H7 (cell line): Measurements from ENCODE around the gene RBP2. TPM values are rescaled to one million over a fixed set of nuclear protein-coding genes. Genes with fewer than 3 reads are reported as not detected.

Experiments used
- DNase-seq: peaks from one replicate; pipeline ENCODE4 v3.0.0; 2012
- H3K27me3 ChIP-seq: 2 replicates; pipeline ENCODE4 v1.6.0; 2011; ENCODE audit warnings: mild to moderate bottlenecking, low read length; ENCODE audit not compliant: control insufficient read depth, insufficient read depth
- H3K36me3 ChIP-seq: replicated peaks from 2 replicates; pipeline ENCODE4 v1.5.1; 2011; ENCODE audit warnings: low read length; ENCODE audit not compliant: control insufficient read depth, insufficient read depth
- H3K4me3 ChIP-seq: 2 replicates; pipeline ENCODE4 v1.5.1; 2011; ENCODE audit warnings: low read depth, mild to moderate bottlenecking, control low read depth, low read length, moderate library complexity; ENCODE audit not compliant: insufficient read depth
- total RNA-seq: library from RNA; depleted of rRNA; stranded (reverse); fragments of >200 nt; shearing (Covaris generic); gene quantifications from 2 replicates; pipeline ENCODE4 v1.2.3, GENCODE V29; 2014

Gene RBP2
- total RNA-seq, 1 experiment from 2014 or later = not detected

DNA sequence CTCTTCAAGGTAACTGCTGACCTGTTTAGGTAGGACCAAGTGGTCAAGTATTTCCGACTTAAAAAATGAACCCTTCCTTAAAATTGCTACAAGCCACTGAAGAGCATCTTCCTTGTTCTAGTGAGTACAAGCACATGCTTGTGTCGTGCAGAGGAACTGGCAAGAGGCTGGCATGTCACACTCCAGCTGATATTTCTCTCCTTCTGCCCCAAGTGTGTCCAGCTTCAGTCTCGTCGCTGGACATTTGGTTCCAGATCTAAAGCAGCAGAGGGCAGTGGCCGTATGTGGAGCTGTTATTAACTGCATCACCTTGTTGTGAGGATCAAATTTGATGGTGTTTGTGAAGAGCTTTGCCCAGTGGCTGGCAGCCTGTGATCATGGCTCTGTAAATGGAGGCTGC, 10.0 kb downstream of the RBP2 start:
- H3K36me3 ChIP-seq = no peaks in the 10 kb centered on the region
- no peak for DNase-seq
- no peaks in the 10 kb centered on the region for H3K27me3 ChIP-seq

DNA sequence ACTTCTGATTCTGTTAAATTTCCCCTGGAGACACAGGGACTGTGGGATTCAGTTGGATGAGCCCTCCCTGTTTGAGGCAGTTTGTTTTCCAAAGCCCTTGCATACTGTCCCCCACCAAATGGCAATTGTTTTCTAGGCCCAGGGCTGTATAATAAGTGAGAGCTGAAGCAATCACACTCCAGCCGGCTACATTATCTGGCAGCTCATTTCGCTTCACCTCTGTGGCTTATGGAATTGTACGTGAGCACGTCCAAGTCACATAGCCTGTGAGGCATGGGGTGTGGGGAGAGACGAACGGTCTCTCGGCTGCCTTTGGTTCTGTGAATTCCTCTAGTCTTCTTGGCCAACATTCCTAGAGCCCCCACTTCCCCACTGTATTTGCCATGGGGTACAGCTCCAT, 10.7 kb downstream of the RBP2 start:
- no peaks in the 10 kb centered on the region for H3K36me3 ChIP-seq
- H3K27me3 ChIP-seq = no peaks in the 10 kb centered on the region
- no peak for DNase-seq
- H3K4me3 ChIP-seq = no peak overlapping the region

More for the DNA sequence above, 10.0 kb downstream of the RBP2 start:
- H3K4me3 ChIP-seq = no peak overlapping the region

DNA sequence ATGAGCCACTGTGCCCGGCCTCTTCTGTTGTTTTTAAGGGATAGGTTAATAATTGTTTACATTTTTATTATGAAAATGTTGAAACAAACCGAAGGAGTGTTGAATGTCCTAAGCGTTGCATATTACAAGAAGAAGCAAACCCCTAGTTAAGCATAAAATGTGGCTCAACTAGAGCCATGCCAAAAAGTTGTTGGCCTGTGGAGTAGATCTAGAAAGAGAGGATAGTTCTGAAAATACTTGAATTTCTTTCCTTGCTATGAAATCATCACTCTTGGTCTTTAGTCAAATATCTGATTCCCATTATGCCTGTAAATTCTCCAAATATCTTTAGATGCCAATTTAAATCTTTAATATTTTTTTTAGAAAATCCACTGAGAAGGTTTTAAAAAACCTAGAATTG, 12.8 kb downstream of the RBP2 start:
- no peak for DNase-seq
- Histone ChIP-seq H3K4me3 (no peak overlapping the region), H3K27me3 (no peaks in the 10 kb centered on the region), H3K36me3 (no peaks in the 10 kb centered on the region)

DNA sequence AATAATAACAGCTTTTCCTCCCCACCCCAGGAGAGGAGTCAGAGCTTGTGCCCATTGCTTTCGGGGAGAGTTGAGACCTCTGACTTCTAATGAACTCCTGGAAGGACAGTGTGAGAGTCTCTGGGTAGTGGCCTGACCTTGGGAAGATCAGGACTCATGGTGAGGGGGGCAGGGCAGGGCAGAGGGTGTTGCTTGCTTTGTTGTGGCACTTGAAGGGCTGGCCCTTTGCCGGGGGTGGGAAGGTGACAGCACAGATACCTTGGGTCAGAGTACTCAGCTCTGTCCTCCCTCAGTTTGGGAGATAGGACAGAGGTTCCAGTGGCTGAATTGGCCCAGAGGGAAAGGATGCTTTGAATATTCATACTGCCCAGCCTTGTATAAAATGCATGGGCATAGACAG, 15.8 kb downstream of the RBP2 start:
- no peak for DNase-seq
- no peaks in the 10 kb centered on the region for H3K36me3 ChIP-seq
- H3K4me3 ChIP-seq = no peak overlapping the region
- no peaks in the 10 kb centered on the region for H3K27me3 ChIP-seq

DNA sequence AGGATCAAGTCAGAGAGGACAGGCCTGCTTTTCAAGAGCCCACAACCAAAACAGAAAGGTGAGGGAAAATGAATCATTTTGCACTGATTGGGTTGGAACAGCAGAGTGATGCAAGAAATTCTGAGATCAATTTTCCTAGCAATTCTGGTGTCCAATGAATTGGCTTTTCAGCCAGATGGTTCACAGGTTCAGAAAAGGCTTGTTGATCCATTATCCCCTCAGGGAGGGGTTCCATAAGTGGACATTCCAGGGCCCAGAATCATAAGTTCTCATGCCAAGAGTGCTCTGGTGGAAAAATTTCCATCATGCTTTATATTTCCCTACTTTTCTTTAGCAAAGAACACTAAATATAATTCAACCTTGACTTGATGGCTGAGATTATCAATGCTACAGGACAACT, 16.2 kb downstream of the RBP2 start:
- no peak for DNase-seq
- no peak overlapping the region for H3K4me3 ChIP-seq
- H3K27me3 ChIP-seq = no peaks in the 10 kb centered on the region
- H3K36me3 ChIP-seq = no peaks in the 10 kb centered on the region

DNA sequence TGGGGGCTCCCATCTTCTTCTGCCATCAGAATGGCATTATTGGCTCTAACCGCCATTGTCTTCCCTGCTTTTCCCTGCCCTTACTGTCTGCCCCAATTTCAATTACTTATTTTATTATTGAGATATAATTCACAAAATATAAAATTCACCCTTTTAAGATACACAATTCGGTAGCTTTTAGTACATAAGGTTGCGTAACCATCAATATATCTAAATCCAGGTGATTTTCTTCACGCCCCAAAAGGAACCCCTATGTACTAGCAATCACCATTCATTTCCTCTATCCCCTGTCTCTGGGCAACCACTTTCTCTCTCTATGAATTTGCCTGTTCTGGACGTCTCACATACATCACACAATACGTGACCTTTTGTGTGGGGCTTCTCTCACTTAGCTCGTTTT, 18.0 kb downstream of the RBP2 start:
- H3K4me3 ChIP-seq = no peak overlapping the region
- DNase-seq = no peak
- H3K36me3 ChIP-seq = no peaks in the 10 kb centered on the region
- H3K27me3 ChIP-seq = no peaks in the 10 kb centered on the region

DNA sequence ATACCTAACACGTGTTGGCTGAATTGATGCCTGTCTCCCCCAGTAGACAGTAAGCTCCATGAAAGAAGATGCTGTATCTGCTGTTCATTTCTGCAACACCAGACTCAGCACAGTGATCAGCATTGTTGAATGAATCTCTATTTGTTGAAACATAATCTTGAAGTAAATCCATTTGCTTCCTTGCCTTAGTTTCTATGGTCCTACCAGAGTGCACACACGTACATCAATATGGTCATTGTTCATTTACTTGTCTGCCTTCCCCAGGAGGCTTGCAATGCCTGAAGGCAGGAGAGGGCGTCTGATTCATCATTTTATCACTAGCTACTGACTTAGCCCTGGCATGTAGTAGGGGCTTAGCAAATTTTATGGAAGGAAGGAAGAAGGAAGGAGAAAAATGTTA, 19.2 kb downstream of the RBP2 start:
- DNase-seq = no peak
- Histone ChIP-seq H3K36me3 (no peaks in the 10 kb centered on the region), H3K4me3 (no peak overlapping the region), H3K27me3 (no peaks in the 10 kb centered on the region)

DNA sequence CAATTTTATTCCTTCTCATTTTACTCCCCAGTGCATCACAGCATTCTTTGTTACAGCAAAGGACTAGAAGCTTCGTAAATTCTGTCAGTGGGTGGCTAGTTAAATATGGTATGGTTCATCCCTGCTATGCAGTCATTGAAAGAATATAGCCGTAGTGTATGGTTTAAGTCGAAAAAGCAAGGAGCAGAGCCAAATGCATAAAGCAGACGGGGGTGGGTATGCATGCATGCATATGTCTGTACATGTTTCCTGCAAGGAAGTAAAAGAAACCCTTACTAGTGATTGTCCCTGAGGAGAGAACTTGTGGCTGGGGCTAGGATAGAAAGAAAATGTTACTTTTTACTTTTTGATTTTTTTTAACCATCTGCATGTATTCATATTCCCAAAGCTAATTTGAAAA, 19.9 kb downstream of the RBP2 start:
- DNase-seq = no peak
- Histone ChIP-seq H3K4me3 (no peak overlapping the region), H3K27me3 (no peaks in the 10 kb centered on the region), H3K36me3 (no peaks in the 10 kb centered on the region)

DNA sequence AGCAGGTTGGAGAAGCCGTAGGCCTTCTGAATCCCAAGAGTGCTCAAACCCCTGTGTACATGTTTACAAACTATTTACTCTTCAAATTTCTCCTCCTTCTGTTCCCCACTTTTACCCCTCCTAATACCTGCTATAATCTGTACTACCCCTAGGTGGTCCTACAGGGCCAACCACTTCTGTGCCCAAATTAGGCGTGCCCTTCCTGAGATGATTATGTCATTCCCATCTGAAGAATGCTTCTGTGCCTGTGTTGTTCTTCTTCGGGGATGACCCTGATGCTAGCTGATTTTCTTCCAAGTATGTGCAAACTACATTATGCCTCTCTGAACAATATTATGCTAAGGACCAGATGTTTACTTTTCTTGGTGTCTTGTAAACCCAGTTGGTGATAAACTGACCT, 20.5 kb downstream of the RBP2 start:
- DNase-seq = peak; percentile 48
- Histone ChIP-seq H3K36me3 (no peaks in the 10 kb centered on the region), H3K27me3 (no peaks in the 10 kb centered on the region), H3K4me3 (no peak overlapping the region)

DNA sequence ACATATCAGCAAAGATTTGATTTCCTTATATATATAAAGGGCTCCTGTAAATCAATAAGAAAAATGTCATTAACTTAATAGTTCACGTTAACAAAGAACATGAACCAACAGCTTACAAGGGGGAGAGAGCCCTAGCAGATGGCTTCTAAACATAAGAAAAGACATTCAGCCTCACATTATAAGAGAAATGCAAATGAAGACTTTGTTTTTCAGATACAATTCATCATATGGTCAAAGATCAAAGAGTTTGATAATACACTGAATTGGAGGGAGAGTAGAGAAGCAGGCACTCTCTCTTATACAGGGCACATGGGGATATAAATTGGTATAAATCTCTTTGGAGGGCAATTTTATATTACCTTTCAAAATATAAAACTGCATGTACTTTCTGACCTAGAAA, 21.1 kb downstream of the RBP2 start:
- DNase-seq = no peak
- H3K36me3 ChIP-seq = no peaks in the 10 kb centered on the region
- no peak overlapping the region for H3K4me3 ChIP-seq
- no peaks in the 10 kb centered on the region for H3K27me3 ChIP-seq

DNA sequence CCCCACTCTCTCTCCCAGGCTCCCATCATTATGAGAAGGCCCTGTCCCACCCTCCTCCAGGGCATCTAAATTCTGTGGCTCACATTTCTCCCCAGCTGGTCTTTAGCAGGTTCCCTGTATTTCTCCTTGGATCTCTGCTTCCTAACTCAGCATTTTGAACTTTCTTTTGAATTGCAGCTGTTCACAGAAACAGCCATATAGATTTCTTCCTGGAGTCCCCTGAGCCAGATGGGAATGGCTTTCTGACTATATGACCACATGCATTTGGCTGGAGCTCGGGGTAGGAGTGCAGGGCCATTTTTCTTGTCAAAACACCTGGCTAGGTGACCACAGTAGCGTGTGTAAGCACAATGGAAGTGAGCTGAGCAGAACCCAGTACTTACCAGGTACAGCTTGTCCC, 22.0 kb downstream of the RBP2 start:
- Histone ChIP-seq H3K27me3 (no peaks in the 10 kb centered on the region), H3K36me3 (no peaks in the 10 kb centered on the region), H3K4me3 (no peak overlapping the region)
- DNase-seq = no peak

DNA sequence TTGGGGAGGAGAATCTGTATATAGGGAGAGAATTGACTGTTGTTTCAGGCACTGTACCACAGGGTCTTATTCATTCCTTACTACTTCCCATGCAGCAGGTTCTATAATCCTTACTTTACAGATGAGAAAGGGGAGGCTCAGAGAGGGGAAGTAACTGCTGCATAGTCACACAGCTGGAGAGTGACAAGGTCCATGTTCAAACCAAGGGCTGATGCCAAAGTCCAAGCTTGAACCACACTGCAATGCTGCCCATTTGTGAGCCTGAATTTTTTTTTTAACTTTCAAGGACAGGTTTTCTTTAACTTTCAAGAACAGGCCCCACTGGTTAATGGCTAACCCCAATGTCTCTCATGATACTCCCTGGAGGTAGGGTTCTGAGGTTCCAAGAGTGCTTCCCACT, 26.2 kb downstream of the RBP2 start:
- H3K27me3 ChIP-seq = no peaks in the 10 kb centered on the region; the same call in 1 of the 2 replicates
- H3K4me3 ChIP-seq = no peak overlapping the region
- H3K36me3 ChIP-seq = no peaks in the 10 kb centered on the region
- no peak for DNase-seq

DNA sequence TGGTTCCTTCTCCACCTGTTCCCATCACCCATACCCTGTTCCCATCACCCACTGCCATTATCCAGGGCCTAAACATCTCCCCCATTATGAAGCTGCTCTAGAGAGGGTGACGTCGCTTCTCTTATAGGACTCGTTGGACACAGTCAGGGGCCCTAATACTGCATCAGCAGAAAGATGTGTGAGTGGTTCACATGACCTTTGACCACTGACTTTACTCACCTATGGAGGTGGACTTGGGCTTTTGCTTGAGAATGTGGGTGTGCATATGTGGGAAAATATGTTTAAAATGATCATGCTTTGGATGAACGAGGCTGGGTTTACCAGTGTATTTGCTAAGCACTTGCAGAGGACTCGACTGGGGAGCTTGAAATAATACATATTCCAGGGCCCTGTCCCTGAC, 26.8 kb downstream of the RBP2 start:
- no peak for DNase-seq
- H3K36me3 ChIP-seq = no peaks in the 10 kb centered on the region
- H3K4me3 ChIP-seq = no peak overlapping the region
- no peaks in the 10 kb centered on the region; the same call in 1 of the 2 replicates for H3K27me3 ChIP-seq

DNA sequence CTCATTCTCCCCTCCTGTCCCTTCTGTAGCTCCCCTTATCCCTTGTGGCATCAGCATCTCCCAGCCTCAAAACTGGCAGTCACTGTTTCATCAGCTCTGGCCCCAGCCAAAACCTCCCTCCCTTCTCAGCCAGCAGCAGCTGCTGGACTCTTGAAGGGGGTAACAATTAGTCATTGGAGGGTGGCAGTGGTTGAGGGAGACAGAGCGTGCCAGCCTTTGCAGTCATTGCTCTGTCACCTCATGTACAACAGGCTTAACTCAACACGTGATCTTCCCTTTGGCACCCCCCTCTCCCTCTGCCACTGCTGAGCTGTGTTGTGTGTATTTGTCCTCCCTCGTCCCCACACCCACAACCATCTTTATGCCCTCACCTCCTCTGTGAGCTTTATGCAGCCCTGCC, 28.2 kb downstream of the RBP2 start:
- DNase-seq = no peak
- Histone ChIP-seq H3K4me3 (no peak overlapping the region), H3K27me3 (no peaks in the 10 kb centered on the region; the same call in 1 of the 2 replicates), H3K36me3 (no peaks in the 10 kb centered on the region)

DNA sequence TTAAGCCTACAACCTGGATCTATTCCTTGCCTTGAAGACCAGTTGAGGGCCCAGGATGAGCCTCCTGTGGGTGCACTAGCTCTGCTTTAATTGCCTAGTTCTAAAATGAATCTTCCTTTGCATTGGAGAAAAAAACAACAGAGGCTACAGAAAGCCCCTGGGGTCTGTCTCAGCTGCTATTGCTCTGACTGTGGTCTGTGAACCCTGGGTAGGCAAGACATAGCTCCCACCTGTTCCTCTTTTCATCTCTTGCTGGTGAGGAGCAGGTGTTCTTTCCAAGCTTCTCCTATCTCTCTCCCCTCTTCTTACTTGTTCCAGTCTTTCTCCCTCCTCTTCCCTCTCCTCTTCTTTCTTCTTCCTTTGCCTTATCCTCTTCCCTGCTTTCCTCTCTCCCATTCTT, 28.8 kb downstream of the RBP2 start:
- no peak for DNase-seq
- no peaks in the 10 kb centered on the region; the same call in 1 of the 2 replicates for H3K27me3 ChIP-seq
- H3K36me3 ChIP-seq = no peaks in the 10 kb centered on the region
- no peak overlapping the region for H3K4me3 ChIP-seq

DNA sequence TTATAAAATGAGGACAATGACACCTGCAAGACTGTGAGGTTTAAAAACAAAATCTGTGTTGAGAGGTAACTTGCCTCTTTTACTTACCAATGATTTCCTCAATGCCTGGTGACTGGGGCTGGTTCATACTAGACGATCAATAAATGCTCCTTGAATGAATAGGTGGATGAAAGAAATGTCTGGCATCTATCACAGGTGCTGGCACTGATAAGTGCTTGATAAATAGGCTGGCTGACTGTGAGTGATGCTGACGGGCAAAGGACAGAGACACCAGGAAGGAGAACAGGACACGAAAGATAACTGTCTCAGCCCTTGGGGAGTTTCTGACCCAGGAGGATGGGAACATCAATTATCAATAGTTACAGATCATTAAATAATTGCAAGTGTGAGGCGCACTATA, 31.9 kb downstream of the RBP2 start:
- Histone ChIP-seq H3K4me3 (no peak overlapping the region), H3K27me3 (no peaks in the 10 kb centered on the region; the same call in 1 of the 2 replicates), H3K36me3 (no peaks in the 10 kb centered on the region)
- no peak for DNase-seq
